ENCODE data around the gene PPP2R1B.
A peak's percentile ranks its signal among the peaks of the same experiment; 100 is the strongest.
"Not testable (repeated sequence)": the region's sequence is repeated elsewhere in the genome, so short reads cannot be mapped to it uniquely, and the experiment has no call there.

Gene PPP2R1B

GRCh38 chr11:111765984-111766833, at the start of gene PPP2R1B:
PPP2R1B (minus strand) TSS chr11:111766389; CDS start chr11:111766361, 28 bp downstream.
- peak; percentile 69 to 81 for DNase-seq

GRCh38 chr11:111815489-111815888, 49.3 kb upstream of the PPP2R1B start:
- no peak for DNase-seq

GRCh38 chr11:111814557-111815320, 48.5 kb upstream of the PPP2R1B start:
- no peak for DNase-seq

GRCh38 chr11:111814106-111814505, 47.9 kb upstream of the PPP2R1B start:
- DNase-seq = no peak

- no peak for DNase-seq
These were observed 46.0 kb upstream of the PPP2R1B start for GRCh38 chr11:111812211-111812610.

GRCh38 chr11:111811445-111811844, 45.3 kb upstream of the PPP2R1B start:
- no peak for DNase-seq

- DNase-seq = no peak
These were observed 42.6 kb upstream of the PPP2R1B start for GRCh38 chr11:111808834-111809233.

- no peak for DNase-seq
These were observed 41.9 kb upstream of the PPP2R1B start for GRCh38 chr11:111808063-111808588.

- no peak for DNase-seq
These were observed 40.9 kb upstream of the PPP2R1B start for GRCh38 chr11:111807076-111807475.

- no peak for DNase-seq
These were observed 34.9 kb upstream of the PPP2R1B start for GRCh38 chr11:111801135-111801534.

- no peak for DNase-seq
These were observed 32.1 kb upstream of the PPP2R1B start for GRCh38 chr11:111798279-111798678.

GRCh38 chr11:111797145-111797581, 31.0 kb upstream of the PPP2R1B start:
- DNase-seq = peak; percentile 45 to 49

- peak in 1 of 2 experiments; percentile 2 for DNase-seq
These were observed 30.5 kb upstream of the PPP2R1B start for GRCh38 chr11:111796696-111797095.

GRCh38 chr11:111795334-111795985, 29.3 kb upstream of the PPP2R1B start:
- DNase-seq = no peak

GRCh38 chr11:111793863-111794262, 27.7 kb upstream of the PPP2R1B start:
- DNase-seq = no peak

GRCh38 chr11:111792955-111793500, 26.8 kb upstream of the PPP2R1B start:
- no peak for DNase-seq

- DNase-seq = no peak
These were observed 26.1 kb upstream of the PPP2R1B start for GRCh38 chr11:111792314-111792713.

GRCh38 chr11:111788464-111788863, 22.3 kb upstream of the PPP2R1B start:
- no peak for DNase-seq

- DNase-seq = peak; percentile 7 to 9
These were observed 21.9 kb upstream of the PPP2R1B start for GRCh38 chr11:111788051-111788450.

GRCh38 chr11:111785886-111786412, 19.8 kb upstream of the PPP2R1B start:
- no peak for DNase-seq

- DNase-seq = no peak
These were observed 18.9 kb upstream of the PPP2R1B start for GRCh38 chr11:111785076-111785475.

GRCh38 chr11:111784311-111784710, 18.1 kb upstream of the PPP2R1B start:
- DNase-seq = not testable (repeated sequence)

All from Kasumi-1 (cell line).